Skeletal muscle cell (primary cell): ENCODE data around the gene PAQR5.
"Not testable (repeated sequence)": the region's sequence is repeated elsewhere in the genome, so short reads cannot be mapped to it uniquely, and the experiment has no call there.

Experiments used
- DNase-seq: peaks from one replicate; pipeline ENCODE4 v3.0.0-alpha.2; 2010; ENCODE audit warnings: low read depth
- H3K4me3 ChIP-seq: 2 replicates; pipeline ENCODE4 v1.5.1; 2011; ENCODE audit warnings: low read depth, mild to moderate bottlenecking, control low read depth, low read length, moderate library complexity

PAQR5 gene

DNA sequence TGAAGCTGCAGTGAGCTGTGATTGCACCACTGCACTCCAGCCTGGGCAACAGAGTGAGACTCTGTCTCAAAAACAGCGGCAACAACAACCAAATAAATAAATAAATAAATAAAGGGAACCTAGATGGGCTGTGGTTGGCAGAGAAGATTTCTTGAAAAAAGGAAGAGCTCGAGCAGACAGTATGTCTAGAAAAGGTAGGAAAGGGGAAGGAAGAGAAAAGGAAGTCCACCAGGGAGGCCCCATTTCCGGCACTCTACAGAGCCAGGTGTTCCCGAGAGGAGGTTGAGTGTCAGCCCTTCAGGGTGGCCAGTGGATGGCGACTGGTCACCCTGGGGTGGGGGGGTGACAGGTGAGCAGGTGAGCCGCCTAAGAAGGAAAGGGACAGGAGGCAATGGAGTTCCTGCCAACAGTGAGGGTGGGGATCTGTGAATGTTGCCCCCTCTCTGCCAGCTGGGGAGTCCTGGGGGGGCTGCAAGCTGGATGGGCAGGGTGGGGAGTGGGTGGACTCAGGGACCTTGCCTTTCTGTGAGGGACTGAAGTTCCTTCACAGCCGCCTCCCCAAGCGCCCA lies 14.8 kb downstream of the PAQR5 start:
- no peak overlapping the region for H3K4me3 ChIP-seq
- no peak for DNase-seq

DNA sequence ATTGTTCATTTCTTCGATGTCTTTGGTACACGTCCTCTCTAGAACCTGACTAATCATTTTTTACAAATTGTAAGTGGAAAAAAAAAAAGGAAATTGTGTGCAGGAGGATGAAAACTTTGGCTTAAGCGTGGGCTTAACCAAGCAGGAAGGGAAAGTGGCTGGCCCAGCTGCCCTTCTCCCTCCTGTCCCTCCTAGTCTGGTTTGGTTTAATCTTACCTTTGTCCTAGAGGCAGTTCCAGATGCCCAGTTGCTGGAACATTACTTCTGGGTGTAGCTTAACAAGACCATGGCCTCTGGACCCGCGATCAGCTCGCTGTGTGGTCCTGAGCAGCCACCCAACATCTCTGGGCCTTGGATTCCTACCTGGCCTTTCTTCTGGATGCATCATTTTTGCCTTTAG lies 15.4 kb downstream of the PAQR5 start:
- no peak overlapping the region for H3K4me3 ChIP-seq
- DNase-seq = no peak

DNA sequence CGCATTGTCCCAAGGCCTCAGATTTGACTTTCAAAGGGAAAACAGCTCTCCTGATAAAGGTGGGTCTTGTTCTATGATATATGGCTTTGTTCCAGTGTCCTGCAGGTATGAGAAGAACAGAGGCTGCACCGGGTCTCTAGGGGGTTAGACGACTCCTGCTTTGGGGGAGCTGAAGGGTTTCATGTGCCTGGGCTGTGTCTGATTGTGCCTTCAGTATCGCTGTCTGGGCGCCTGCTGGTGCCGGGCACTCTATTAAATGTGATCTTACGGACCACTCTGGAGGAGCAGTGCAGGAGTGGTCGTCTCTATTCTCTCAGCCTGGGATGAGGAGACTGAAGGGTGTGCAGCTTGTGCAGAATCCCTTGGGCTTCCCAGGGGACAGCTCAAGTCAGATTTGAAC lies 16.0 kb downstream of the PAQR5 start:
- no peak for DNase-seq
- no peak overlapping the region for H3K4me3 ChIP-seq

DNA sequence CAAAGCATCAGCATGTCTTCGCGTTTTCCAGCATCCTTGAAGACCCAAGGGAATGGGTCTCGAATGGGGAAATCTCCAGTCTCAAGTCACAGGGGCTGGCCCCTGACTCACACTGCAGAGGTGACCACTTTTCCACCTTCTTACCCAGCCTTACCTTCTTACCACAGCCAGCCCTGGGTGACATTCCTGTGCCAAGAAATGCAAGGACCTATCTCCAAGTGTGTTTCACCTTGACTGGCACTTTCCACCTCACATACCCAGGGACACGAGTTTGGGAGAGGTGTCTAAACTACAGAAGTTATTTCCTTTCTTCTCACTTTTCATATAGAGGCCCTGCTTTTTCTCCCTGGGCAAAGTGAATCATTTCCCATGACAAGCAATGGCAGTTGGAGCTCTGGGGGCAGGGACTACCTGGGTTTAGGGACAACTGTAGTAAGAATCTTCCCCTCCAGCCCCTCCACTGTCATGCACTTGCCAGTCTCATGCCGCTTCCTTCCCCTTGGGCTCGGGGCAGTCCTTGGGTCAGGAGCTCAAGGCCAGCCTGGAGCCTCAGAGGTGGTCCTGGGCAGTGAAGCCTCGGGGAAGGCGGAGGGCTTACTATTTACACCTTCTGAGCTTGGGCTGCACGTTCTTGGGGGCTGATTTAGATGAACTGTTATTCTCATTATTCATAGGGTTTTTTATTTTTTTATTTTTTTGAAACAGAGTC lies 16.8 kb downstream of the PAQR5 start:
- H3K4me3 ChIP-seq = no peak overlapping the region
- DNase-seq = no peak

DNA sequence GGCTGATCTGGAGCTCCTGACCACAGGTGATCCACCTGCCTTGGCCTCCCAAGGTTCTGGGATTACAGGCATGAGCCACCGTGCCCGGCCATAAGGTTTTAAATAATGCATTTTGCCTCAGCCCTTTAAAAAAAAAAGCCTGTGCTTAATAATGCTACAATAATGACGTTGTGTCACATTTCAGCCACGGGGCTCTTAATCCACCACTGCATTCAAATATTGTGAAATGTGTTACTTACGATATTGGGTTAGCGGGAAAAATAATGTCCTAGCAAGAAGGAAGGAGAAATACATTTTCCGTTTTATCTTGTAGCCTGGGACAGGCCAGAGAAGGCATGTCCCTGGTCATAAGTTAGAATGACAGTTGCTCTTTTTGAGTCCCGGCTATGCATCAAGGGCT lies 17.6 kb downstream of the PAQR5 start:
- no peak for DNase-seq
- no peak overlapping the region for H3K4me3 ChIP-seq

DNA sequence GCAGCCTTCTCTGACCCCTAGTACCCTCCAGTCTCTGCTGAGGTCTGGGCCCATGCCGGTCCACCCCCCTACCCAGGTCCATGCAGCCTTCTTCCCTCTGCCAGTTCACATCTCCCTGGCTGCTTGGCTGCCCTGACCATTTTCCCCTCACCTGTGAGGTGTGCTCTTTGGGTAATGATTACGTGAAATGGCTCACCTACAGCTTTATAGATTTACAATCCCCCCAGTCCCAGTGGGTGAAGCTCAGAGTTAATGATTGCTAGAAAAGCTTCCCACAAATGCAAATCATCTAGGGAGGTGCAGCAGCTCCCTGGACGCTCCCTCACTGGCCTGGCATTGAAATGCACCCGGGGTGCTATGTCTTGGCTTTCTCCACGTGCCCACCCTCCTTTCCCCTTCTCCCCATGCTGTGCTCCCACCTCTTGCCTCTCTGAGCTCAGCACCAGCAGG lies 18.7 kb downstream of the PAQR5 start:
- DNase-seq = no peak
- no peak overlapping the region for H3K4me3 ChIP-seq

DNA sequence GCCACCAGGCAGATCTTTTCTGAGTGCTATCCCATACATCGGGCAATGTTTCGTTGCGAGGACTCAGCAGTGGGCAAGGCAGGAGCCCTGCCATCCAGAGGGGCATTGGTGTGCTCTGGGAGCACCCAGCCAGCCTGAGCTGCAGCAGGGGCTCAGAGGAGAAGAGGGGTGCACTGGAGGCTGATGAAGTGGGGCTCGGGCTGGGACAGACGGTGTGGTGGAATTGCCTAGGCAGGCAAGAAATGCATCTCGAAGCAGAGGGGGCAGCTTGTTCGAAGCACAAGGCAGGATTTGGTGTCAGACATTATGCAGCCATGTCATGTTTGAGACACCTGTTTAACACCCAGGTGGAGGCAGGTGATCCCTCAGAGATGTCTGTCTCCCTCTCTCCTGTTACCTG lies 19.3 kb downstream of the PAQR5 start:
- no peak for DNase-seq
- no peak overlapping the region for H3K4me3 ChIP-seq

DNA sequence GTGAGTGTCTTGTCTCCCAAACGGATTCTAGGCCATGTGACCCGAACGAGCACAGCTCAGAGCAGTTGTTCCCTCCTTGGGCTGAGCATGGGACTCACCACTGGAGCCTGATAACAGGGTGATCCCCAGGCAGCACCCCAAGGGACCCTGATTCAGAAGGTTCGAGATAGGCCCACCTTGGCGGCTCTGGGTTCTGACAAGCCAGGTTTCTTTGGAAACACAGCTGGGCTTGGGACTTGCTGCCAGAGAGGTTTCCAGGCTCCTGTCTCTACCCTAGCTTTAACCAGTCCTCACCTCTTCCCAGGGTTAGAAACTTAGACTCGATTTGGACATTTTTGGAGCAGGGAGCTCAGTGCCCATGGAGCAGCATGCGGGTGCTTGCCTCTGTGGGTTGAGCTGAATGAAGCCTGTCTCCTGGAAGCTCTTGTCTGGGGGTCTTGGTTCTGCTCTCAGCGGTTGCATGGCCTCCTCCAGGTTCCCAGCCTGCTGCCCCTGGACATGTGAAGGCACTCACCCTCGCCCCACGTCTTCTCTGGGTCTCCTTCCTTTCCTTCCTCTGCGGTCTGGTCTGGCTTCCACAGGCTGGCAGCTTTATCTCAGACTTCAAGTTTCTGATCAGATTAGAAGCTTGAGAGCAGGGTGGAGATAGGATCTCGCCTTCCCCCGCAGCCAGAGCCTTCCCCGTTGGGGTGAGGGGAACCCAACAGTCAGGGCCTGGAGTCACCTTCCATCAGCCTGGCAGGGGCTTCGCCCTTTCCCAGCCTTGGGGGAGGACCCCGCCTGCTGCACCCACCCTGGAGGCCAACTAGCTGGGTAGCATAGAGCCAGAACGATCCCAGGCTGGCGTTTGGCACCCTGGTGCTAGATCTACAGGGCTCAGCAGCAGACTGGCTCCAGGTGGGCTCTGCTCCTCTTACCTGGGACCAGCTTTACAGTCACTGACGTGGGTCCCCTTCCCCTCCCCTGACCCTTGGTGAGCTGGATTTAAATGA lies 21.0 kb downstream of the PAQR5 start:
- H3K4me3 ChIP-seq = no peak overlapping the region
- no peak for DNase-seq

DNA sequence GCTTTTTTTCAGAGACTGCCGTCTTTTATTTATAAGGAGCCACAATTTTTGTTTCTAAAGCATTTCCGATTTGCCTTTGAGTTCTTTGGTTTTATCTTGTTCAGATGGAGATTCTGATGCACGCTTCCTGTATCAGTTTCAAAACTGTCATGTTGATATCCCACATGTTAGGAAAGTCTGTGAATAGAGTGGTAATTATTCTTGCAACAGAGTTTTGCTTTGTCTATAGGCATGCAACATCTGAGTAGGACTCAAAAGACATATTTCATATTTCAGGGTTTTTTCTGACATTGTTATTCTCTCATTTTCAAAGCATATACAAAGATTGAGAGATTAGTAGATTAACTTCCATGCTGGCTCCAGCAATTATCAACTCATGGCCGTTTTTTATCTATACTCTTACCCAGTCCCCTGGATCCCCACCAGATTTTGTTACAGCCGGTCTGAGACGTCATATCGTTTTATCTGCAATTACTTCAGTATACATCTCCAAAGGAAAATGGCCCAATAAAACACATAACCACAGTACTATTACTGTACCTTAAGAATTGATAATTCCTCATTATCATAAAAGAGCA lies 22.4 kb downstream of the PAQR5 start:
- no peak overlapping the region for H3K4me3 ChIP-seq
- no peak for DNase-seq

DNA sequence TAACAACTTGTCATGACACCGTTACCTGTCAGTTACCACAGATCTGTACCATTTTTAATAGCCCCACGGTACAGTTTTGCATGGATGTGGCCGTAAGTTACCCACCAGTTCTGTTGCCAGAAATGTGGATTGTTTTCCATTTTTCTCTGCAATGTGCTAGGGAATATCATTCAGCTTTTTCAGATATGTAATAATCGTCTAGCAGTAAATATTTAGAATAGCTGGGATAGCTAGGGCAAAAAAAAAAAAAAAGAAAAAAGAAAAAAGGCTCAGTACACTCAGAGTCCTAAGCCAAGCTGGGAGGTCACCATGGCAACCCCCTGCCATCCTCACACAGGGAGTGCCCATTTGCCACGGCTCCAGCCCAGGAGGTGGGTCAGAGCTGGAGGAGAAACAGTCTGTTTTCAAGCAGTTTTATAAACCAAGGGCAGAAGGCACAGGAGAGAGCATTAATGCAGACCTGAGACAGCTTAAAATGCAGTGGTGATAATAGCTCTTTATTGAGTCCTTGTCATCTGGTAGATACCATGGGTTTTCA lies 25.2 kb downstream of the PAQR5 start:
- no peak overlapping the region for H3K4me3 ChIP-seq
- no peak for DNase-seq

DNA sequence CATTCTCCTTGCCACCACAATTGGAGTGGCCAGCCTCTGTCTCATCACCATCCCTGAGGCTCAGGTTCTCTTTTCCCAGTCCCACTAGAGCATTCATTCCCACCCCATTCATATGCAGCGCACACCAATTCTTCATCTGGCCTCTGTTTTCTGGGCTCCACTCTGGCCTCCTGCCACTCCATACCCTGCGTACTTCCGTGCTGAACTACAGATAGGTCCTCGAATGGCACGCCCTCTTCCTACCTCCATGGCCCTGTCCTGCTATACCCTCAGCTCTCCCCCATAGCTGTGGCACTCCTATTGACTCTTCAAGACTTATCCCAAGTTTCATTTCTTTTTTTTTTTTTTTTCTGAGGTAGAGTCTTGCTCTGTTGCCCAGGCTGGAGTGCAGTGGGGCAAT lies 25.9 kb downstream of the PAQR5 start:
- no peak overlapping the region for H3K4me3 ChIP-seq
- no peak for DNase-seq

DNA sequence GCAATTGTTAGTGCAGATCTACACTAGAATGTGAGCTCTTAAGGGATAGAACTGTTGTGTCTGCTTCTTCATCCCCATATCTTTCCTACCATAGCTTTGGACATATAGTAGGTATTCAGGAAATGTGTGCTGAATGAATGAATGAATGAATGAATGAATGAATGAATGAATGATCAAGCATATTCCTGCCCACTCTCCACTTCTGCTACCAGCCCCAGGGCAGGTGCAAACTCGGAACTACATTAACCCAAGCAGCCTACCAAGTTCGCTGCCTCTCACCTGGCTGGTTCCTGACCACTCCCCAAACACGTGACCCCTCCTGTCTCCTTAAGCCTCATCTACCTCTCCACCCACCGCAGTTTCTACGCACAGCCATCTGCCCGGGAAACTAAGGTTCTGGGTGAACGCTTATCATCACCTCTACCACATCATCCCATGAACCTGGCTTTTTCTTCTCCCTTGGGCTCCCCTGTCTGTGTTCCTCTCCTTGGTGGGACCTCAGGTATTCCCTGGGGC lies 26.8 kb downstream of the PAQR5 start:
- no peak for DNase-seq
- H3K4me3 ChIP-seq = no peak overlapping the region

DNA sequence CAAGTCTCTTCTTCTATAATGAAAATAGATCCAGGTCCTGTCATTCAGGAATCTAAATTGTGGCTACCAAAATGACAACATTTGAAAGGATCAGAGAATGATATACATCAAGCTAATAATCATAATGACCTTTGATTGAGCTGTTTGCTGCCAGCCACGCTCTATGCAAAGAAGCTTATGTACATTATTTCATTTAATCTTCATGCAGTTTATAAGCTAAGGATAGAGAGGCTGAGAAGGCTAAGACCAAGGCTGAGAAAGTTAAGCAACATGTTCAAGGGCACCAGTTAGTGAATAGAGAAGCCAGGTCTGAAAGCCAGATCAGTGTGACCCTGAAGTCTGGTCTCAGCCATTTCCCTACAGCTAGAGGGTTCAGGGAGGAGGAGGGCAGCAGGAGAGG lies 29.4 kb downstream of the PAQR5 start:
- no peak overlapping the region for H3K4me3 ChIP-seq
- DNase-seq = no peak

DNA sequence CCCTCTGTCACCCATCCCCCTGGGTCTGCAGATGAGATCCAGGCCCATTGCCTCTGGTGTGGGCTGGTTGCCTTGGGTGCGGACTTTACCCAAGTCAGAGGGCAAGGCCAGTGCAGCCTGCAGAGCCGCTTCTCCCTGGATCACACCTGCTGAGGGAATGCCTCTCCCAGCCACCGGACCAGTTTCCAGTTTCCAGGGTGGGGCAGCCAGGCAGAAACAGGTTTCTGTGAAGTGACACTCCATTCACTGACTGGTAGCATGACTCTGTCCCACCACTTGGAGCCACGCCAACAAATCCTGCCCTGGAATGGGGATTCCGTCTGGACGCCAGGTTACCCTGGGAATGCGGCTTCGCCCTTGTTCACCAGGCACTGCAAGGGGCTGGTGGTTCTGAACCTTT lies 30.0 kb downstream of the PAQR5 start:
- DNase-seq = no peak
- H3K4me3 ChIP-seq = no peak overlapping the region

DNA sequence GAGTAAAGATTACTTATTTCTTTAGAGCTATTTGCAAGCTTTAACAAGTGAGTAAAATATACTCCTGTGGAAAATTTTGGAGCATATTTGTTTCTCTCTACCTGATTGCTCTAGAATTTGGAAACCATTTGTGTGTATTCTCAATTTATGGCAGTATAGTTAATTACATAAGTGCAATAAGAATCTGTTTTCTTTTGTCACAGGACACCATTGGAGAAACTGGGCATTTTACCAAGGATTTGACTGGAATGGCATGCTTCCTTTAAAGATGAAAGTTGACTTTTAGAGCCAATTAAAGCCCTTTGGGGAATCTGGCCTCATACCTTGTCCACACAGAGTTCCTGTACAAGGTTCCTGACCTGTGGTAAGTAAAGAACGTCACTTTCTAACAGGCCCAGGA lies 38.4 kb downstream of the PAQR5 start:
- H3K4me3 ChIP-seq = no peak overlapping the region
- no peak for DNase-seq

DNA sequence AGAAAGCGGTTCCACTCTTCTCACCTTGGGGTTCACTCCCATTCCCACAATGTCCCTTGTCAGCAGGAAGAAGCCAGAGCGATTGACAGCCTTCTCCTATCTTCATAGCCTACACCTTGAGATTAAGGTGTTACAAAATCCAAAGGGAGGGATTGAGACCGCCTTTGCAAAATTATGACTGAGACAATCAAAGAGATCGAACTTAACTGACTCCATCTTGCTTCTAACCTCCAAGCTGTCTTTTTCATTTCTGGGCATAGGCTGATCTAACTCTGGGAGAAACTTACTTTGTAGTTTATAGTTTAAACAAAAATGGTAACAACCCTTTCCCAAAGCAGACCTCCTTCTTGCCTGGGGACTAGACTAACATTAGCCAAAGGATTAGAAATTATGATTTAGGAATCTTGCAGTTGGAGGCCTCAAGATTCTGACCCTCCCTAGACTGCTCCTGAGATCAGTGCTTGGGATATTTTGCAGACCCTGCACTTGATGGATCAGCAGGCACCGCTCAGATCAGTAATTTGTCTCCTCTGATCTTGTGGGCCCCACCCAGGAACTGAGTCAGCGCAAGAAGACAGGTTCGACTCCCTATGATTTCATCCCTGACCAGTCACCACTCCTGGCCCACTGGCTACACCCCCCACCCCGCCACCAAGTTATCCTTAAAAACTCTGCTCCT lies 40.0 kb downstream of the PAQR5 start:
- DNase-seq = no peak

DNA sequence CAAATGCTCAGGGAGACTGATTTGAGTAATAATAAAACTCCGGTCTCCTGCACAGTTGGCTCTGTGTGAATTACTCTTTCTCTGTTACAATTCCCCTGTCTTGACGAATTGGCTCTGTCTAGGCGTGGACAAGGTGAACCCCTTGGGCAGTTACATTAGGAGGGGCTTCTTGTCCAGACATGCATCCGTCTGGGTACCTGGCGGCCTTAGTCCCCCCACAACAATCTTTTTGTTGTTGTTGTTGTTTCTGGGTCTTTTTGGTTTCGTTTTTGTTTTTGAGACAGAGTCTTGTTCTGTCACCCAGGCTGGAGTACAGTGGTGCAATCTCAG lies 40.5 kb downstream of the PAQR5 start:
- not testable (repeated sequence) for H3K4me3 ChIP-seq, DNase-seq

More for the DNA sequence above, 40.0 kb downstream of the PAQR5 start:
- no peak overlapping the region for H3K4me3 ChIP-seq

DNA sequence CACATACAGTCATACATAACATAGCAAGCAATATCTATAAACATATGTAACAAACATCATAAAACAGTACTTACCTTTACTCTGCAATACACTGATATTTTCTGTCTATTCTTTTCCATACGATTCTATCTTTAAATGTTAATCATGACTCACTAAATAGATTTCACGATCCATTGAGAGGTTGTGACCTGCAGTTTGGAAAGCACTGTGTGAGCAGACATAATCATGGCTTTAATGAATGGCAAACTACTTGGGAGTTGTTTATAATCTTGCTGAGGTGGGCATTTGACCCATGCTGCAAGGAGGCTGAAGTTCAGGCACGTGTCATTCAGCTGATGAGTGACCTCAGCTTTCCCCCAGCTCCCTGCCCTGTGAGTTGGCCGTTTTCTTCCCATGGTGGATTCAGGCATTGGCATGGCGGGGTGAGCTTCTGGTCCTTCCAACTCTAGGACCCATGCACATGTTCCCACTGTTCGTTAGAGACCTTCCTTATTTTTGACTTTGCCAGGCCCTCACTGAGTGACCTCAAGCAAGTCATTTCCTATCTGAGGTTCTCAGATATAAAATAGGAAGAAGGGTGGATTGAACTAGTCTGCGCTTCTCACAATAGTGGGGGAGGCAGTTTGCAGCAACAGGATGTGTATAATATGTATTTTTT lies 41.7 kb downstream of the PAQR5 start:
- no peak overlapping the region for H3K4me3 ChIP-seq
- DNase-seq = no peak

DNA sequence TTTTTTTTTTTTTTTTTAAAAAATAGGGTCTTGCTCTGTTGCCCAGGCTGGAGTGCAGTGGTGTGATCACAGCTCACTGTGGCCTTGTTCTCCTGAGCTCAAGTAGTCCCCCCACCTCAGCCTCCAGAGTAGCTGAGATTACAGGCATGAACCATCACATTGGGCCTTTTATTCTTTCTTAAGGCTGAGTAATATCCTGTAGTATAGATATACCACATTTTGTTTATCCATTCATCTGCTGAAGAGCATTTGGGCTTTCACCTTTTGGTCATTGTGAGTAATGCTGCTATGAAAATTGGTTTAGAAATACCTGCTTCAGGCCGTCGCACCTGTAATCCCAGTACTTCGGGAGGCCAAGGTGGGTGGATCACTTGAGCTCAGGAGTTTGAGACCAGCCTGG lies 42.6 kb downstream of the PAQR5 start:
- no peak for DNase-seq
- H3K4me3 ChIP-seq = no peak overlapping the region
